GM15510 (cell line): Measurements from ENCODE around the gene CTDP1.

ENCODE experiments used
- POLR2A ChIP-seq: IDR thresholded peaks from 3 replicates; pipeline ENCODE4 v1.6.1; 2011; ENCODE audit warnings: borderline replicate concordance; ENCODE audit not compliant: insufficient read length; ENCODE audit errors: extremely low read depth

CTDP1 gene

DNA sequence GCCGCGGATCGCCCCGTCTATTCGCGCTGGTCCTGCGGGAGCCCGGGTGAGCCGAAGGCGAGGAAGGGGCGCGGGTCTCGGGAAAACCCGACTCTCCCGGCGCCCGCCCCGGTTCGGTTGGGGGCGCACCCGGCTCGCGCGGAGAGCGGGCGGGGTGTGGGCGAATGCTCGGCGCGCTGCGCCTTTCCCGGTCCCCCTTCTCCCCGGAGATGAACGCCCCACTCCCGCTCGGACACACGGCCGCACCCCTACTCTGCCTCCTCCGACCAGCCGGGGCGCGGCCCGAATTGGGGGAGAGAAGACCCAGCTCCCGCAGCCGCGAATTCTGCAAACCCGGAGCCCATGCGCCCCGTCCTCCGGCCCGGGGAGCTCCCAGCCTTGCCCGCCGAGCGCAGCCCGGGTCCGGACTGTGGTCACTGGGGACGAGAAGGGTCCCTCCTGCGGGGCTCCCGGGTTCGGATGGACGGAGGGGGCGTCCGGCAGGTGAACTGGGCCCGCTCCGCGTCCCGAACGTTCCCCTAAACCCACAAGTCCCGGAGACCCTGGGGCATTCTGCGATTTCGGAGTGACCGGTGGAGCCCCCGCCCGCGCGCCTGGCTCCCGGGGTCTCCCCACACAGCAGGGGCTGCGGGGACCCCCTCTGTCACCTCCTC, 118.9 kb downstream of the CTDP1 start:
- TF ChIP-seq POLR2A = no peak

- TF ChIP-seq POLR2A = no peak
Observed at GRCh38 chr18:79798999-79799370, 119.4 kb downstream of the CTDP1 start.

DNA sequence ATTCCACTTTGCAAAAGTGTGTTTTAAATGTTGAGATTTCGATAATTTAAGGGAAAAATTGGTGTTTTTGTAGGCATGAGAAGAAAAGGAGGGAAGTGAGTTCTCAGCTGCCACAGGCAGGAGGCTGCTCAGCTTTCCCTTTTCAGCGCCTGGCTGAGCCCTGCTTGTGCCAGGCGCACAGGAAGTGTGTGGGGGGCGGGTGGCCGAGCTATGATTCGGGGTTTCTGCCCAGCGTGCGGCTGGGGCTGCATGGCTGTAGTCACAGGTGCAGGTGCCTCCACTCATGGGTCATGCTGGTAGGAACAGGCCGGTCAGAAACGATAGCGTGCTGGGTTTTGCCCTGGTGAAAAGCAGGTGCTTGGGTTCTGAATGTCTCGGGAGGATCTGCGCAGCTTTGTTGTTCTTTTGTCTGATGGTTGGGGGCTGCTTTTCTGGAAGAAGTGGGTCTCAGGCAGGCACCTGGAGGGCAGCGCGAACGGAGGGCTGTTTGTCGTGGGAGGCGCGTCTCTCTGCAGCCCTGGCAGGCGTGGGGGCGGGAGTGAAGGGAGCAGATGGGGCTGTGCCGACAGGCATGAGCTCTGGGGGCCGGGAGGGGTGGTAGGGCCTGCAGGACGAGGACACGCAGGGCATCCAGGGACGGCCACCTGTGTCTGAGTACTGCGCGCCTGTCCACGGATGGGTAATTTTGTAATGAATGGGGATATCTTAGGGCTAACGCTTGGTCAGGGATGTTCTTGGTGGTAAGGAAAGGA, 120.2 kb downstream of the CTDP1 start:
- no peak for TF ChIP-seq POLR2A

GRCh38 chr18:79800371-79801180, 121.0 kb downstream of the CTDP1 start:
- TF ChIP-seq POLR2A = no peak

DNA sequence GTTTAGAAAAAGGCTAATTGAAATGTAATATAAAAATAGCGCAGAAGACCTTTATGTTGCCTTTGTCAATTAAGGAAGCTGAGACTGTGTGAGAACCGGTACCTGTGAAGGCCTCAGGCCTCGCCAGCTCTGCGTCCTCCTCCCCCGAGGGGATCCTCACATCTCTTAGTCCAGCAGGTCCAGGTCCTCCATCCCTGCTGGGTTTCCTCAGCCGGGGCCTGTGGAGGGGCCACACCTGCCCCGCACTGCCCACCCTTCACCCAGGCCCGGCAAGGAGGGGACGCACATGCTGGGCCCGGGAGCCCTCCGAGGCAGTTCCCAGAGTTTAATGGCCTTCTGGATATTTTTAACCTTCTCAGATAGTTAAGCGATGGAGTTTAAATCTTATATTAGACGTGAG, 121.6 kb downstream of the CTDP1 start:
- TF ChIP-seq POLR2A = no peak

DNA sequence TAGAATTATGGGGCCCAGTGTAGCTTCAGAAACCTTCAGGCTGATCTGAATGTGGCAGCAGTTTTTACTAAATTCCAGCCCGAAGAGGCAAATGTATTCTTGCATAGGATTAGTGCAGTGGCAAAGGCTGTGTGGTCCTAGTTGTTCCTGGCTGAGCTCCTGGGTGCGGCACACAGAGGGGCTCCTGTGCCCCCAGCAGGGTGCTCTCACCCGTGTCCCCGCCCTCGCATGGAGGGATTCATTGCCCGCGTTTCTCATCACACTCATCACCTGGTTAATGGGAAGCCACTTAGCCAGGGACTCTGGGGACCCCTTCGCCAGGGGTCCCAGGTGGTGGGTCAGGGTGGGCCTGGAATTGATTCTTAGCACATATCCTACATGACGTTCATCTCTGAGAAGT, 122.0 kb downstream of the CTDP1 start:
- no peak for TF ChIP-seq POLR2A

- no peak for TF ChIP-seq POLR2A
Observed at GRCh38 chr18:79802298-79802697, 122.7 kb downstream of the CTDP1 start.

DNA sequence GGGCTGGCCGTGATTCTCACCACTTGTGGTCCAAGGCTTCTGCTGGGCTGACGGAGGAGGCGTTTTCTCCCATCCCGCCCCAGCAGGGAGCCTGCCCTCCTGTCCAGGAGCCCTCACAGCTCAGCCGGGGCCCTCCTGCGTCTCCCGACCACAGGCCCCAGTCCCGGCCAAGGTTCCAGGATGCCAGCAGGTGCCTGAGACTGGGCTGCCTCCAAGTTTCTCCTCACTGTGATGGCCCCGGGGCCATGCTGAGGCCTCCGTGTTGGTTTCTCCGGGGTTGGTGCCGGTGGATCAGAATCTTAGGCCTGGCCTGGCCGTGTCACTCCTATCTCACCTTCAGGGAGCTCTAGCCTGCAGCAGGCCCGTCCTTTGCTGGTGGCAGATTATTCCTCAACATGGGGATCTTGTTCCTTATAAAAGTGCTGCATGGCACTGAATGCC, 124.0 kb downstream of the CTDP1 start:
- TF ChIP-seq POLR2A = no peak
